HG03378 (cell line): ENCODE data around the gene UROC1.
"Not testable (repeated sequence)": the region's sequence is repeated elsewhere in the genome, so short reads cannot be mapped to it uniquely, and the experiment has no call there.

ENCODE experiments used
- ATAC-seq: cut with Tn5 transposase; IDR thresholded peaks from one replicate; pipeline ENCODE4 v1.9.1; 2021; ENCODE audit warnings: mild to moderate bottlenecking, moderate library complexity; ENCODE audit not compliant: unreplicated experiment

The UROC1 gene

DNA sequence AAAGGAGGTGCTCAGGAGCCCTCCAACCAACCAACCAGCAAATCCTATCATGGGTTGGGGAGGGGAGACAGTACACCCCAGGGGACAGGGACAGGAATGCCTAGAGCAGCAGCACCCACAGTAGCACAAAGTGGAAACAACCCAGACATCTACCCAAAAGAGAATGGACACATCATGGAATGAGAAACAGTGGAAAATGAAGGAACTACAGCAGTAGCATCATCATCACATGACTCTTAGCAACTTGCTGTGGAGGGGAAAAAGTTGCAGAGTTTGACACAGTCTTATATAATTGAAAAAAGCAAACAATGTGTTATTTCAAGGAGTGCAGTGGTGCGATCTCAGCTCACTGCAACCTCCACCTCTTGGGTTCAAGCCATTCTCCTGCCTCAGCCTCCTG is 30.1 kb upstream of the UROC1 start:
- no peak for ATAC-seq

DNA sequence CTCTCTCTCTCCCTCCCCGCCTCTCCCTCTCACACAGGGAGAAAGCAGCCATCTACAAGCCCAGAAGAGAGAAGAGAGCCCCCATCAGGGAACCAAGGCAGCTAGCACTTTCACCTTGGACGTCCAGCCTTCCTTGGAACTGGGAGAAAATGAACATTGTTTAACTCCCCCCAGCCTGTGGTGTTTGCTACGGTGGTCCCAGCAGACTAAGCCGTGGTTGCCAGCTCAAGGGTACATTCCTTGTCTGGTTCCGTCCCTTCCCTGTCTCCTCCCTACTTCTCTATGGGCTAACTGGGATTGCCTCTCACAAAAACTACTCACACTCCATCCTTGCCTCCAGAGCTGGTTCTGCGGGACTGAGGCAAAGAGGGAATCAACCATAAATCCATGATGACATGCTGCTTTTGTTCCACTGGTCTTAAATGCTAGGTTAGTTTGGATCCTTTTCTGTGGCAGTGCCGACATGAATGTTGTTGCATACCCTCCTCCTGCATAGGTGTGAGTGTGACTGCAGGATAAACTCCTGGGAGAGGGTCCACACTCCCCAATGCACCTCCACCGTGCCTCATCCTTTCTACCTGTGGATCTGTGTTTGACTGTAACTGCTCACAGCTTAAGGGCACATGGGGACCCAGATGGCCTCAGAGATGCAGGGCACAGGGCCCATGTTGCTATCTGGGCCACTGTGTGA is 29.1 kb upstream of the UROC1 start:
- ATAC-seq = no peak

DNA sequence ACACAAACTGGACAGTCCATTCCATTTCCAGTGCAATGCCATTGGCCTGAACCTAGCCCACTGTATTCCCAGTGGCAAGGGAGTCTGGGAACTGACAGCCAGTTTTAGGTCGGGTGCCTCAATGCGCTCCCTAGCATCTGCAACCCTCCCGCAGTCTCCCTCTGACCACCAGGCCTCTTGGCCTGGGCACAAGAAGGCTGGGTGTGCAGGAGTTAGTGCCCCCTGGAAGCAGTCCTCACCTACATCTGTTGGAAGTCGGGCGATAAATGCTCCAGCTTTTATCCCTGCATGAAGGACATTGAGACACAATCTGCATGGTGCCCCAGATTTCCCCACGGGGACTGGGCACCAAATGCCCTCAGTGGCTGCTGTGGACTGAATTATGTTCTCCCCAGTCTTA is 28.4 kb upstream of the UROC1 start:
- ATAC-seq = no peak

DNA sequence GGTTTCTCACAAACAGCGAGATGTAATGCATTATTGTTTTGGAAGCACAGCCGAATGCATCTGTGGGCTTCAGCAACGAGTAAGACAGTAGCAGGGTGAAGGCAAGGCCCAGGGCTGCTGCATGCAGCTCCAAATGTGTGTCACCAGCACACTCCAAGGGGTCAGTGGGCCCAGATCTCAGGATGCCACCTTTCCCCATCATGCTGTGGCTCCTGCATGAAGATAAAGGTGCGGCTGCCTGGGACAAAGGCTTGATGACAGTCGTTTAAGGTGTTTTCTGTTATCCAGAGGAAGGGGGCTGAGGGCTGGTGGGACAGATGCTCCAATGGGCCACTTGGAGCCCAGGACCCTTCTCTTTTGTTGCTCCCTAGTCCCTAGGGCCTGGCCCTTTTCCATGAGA is 28.0 kb upstream of the UROC1 start:
- no peak for ATAC-seq

DNA sequence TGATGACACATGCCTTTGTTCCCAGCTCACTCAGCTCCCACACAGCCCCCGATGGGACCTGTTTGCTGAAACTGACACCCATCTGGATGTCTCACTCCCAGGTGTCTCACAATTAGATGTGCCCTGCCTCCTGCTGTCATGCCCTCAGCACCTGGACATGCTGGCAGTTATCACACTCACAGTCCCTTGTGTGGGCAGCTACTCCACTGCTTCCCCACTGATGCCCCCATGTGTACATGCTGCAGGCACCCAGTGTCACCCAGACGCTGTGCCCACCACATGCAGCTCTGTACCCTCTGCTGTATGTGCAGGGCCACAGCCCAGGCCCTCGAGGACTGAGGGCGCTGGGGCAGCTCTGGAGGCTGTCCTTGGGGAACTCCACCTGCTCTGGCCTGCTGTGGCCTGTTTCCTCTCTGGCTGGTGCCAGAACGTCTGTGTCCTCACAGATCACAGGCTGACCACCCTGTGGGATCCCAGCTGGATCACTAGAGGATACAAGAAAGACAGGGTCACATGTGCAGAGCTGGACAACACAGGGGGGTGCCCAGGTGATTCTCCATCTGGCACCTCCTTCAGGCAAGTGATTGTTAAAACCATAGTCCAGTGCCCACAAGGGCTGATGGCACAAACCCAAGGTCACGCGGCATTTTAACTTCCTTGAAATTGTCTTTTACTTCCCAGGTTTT is 27.2 kb upstream of the UROC1 start:
- ATAC-seq = no peak

DNA sequence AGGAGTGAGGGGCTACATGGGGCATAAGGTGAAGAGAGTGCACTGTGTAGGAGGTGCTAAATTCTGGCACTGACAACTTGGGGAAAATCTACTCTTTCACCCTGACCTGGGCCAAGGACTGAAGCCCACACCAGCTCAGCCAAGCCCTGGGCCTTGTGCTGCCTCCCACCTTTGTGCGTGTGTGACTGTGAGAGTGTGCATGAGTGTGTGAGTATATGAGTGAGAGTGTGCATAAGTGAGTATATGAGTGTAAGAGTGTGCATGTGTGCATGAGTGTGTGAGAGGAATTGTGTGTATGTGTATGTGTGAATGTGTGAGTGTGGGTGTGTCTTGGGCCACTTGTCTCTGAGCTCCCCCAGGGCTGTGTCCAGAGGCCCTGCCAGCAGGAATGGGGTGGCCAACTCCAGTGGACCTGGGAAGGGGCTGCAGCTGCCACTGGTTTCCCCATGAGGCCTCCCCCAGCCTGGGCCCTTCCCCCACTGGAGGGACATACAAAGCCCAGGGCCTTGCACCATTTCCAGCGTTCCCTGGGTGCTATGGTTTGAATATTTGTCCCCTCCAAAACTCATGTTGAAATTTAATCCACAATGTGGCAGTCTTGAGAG is 26.0 kb upstream of the UROC1 start:
- ATAC-seq = no peak

DNA sequence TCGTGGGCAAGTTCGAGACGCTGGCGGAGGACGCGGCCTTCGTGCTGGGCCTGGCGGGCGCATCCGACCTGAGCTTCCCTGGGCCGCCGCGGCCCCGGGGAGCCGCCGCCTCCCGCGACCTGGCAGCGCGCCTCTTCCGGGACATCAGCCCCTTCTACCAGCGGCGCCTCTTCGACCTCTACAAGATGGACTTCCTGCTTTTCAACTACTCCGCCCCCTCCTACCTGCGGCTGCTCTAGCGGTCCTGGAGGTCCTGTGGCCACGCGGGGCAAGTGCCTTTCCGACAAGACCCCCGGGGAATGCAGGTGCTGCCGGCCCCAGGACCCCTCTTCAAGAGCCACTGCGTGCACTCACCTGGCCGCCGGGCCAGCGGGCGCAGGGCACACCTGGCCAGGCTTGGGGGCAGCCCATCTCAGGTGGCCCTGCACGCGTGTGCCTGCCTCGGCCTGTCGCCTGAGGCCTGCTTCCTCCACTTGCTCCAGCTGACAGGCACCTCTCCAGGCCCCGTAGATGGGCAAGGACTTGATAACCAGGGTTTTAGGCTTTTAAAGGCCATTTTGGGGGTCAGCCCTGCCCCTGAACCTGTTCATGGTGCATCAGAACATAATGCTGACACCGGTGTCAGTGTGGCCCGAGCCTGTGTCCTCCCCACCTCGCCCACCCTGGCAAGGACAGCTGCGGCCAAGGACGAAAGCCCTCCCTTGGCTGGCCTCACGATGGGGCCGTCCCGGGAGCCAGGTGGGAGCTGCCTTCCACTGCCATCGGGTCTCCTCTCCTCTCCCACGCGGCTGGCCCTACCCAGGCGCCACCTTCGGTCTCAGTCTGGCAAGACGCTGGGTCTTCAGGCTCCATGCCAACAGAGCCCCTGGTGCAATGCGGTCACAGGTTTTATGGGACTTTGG is 25.0 kb upstream of the UROC1 start:
- no peak for ATAC-seq

DNA sequence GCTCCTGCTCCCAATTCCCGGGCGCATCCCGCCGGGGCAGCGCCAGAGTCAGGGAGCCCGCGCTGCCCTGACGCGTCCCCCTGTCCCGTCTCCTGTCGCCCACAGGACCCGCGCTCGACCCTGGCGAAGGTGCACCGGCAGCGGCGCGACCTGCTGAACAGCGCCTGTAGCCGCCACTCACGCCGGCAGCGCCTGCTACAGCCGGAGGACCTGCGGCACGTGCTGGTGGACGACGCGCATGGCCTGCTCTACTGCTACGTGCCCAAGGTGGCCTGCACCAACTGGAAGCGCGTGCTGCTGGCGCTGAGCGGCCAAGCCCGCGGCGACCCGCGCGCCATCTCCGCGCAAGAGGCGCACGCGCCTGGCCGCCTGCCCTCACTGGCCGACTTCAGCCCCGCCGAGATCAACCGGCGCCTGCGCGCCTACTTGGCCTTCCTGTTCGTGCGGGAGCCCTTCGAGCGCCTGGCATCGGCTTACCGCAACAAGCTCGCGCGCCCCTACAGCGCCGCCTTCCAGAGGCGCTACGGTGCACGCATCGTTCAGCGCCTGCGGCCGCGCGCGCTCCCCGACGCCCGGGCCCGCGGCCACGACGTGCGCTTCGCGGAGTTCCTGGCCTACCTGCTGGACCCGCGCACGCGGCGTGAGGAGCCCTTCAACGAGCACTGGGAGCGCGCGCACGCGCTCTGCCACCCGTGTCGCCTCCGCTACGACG is 24.2 kb upstream of the UROC1 start:
- no peak for ATAC-seq

DNA sequence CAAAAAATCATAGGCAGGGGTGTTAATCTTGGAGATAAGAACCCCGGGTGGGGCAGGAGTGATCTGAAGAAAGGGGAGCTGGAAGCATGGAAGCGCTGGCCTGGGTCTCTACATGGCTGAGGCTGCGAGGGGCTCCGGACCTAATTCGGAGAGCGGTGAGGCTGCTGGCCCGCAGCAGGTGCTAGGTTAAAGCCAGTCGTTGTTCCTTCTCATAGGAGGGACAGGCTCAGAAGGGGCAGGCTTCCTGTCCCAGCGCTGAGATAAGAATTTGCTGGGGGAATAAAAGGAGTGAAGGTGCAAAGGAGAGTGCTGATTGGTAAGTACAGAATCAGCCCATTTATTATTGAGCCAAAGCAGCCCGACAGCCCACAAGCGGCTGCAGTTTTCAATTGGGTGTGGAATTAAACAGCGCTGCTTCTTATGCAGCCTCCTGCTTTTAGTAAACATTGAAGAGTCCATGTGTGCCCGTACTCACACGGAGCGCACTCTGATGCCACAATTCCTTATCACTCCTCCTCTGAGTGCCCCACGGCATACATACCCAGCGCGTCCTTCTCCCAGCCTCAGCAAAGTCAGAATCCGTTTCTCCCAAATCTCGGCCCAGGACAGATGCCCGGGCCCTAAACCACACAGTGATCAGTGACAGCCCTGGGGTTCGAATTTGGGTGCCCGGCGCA is 23.5 kb upstream of the UROC1 start:
- ATAC-seq = no peak

DNA sequence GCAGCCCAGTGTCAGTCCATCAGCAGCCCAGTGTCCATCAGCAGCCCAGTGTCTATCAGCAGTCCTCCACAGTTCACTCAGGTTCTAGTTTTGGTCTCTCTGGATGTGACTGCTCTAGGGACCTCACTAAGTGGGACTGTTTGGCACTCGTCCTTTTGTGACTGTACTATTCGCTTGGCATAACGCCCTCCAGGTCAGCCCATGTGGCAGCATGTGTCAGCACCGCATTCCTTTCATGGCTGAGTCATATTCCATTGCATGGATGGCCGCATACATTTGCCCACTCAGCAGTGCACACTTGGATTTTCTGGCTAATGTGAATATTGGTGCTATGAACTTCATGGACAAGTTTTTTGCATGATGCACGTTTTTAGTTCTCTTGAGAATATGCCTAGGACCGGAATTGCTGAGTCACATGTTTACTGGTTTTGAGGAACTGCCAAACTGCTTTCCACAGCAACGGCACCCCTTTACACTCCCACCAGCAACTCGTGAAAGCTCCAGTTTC is 22.8 kb upstream of the UROC1 start:
- ATAC-seq = no peak

DNA sequence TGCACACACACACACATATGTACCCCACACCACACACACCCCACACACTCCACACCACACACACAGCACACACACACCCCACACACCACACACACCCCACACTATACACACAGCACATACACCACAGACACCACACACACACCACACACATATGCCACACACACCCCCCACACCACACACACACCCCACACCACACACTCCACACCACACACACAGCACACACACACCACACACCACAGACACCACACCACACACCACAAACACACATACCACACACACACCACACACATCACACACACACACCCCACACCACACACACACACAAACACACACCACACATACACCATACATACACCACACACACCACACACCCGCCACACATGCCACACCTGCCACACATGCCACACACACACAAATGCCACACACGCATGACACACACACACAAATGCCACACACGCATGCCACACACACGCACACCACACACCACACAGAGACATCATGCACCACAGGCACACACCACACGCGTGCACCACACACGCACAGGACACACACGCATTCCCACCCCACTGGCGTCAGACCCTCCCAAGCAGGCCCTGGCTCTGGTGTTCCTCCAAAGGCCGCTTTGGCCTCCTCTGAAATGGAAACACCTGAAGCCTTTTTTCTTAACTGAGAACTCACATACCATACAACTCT is 22.1 kb upstream of the UROC1 start:
- no peak for ATAC-seq

DNA sequence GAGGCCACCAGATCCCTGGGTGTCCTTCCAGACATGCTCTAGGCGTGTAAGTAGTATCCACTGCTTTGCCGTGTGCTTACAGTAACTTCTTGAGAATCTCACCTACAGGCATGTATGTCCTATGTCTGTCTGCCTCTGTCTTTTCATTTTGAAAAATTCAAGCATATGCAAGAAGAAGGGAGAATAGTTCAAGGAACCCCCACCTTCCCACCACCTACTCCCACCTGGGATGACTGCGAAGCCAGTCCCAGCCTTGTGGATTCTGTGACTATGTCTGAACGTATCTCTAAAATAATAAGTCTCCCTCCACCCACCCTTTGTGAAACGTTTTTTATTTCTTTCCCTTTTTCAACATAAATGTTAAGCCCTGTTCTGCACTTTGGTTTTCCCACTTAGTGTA is 21.4 kb upstream of the UROC1 start:
- ATAC-seq = no peak

DNA sequence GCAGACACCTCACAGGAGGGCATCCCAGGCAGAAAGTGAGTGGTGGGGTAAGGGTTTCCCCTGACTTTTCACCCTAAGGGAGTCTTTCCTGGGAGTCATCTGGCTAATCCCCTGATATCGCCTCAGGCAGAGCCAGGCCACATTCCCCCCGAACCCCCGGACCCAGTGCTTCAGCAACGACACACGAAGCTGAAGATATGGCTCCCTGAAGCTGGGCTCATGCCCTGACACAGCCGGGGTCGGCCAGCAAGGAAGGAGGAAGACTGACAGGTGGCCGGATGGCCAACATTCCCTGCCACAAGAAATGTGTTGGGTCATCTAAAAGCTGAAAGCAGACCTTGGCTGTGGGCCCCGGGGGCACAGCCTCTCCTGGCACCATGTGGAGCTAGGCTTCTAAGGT is 20.7 kb upstream of the UROC1 start:
- ATAC-seq = no peak

DNA sequence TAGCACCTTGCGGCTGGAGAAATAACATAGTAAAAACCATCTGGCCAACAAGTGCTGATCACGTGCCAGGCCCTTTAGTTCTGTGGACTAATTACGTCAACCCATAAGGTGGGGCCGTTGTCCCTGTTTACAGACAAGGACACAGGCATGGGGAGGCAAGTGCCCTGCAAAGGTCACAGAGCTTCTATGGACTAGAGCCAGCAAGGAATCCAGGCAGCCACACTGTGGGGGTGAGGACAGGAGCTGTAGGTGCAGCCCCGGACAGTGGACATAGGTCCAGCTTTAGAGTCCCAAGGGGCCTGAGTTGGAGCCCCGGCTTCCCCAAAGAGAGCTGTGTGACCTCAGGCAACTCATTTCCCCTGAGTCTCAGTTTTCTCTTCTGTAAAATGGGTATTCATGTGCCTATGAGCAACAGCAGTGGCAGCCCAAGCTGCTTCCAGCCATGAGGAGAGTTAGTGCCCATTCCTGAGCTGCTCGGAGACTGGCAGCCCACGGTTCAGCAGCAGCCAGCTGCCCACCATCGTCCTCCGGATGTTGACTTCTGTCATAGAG is 20.2 kb upstream of the UROC1 start:
- ATAC-seq = no peak

DNA sequence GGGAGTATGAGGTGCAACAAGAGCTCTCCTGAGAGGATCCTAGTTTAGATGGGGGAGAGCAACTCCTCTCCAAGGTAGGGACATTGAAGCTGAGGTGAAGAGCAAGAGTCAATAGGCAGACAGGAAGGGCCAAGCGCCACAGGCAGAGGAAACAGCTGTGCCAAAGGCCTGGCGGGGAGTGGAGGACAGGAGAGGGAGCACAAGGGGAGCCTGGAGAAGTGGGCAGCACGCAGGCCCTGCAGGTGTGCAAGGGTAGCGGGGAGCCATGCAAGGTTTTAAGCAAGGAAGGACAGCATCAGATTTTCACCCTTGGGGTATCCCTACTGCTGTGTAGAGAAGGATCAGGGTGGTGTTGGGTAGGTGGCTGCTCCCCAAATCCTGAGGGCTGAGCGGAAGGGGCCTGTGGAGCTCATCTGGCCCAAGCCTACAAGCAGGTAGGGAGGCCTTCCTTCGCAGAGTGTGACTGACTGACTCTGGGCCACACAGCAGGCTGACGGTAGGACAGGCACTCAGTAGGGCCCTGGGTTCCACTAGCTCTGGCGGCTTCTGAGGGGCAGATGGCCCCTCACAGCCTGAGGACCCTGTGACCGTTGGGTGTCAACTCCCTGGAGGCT is 19.6 kb upstream of the UROC1 start:
- no peak for ATAC-seq

DNA sequence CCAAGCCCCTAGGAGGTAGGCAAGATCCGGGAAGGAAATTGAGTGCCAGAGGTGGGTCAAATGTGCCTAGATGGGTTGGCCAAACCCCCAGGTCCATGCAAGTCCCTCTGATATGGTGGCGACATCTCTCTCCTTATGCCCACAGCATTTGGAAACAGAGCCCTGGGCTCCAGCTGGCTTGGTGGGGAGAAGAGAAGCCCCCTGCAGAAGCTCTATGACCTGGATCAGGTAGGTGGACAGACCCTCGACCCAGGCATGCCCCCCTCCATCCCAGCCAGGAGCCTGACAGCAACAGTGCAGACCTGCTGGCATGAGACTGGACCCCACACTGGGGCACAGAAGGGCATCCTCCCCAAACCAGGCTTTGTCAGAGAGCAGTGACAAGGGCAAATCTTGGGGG is 18.6 kb upstream of the UROC1 start:
- no peak for ATAC-seq

DNA sequence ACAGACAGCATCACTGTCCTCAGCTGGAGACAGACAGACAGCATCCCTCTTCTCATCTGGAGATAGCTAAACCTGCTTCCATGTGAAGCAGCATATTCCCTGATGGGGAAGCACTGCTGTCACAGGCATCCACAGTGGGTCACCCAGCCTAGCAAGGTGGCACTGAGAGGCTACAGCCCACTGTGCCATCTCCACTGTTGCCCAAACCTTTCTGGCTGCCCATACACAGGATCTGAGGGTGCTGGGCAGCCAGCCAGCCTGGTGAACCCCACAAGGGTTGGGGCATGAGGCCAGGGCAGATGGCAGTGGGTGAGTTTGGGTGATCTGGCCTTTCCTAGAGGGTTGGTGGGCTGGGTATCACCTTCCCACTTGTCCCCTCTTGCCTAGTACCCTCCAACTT is 18.1 kb upstream of the UROC1 start:
- no peak for ATAC-seq

DNA sequence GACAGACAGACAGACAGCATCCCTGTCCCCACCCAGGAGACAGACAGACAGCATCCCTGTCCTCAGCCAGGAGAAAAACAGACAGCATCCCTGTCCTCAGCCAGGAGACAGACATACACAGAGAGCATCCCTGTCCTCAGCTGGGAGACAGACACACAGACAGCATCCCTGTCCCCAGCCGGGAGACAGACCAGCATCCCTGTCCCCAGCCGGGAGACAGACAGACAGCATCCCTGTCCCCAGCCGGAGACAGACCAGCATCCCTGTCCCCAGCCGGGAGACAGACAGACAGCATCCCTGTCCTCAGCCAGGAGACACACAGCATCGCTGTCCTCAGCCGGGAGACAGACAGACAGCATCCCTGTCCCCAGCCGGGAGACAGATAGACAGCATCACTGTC is 17.1 kb upstream of the UROC1 start:
- ATAC-seq = not testable (repeated sequence)

DNA sequence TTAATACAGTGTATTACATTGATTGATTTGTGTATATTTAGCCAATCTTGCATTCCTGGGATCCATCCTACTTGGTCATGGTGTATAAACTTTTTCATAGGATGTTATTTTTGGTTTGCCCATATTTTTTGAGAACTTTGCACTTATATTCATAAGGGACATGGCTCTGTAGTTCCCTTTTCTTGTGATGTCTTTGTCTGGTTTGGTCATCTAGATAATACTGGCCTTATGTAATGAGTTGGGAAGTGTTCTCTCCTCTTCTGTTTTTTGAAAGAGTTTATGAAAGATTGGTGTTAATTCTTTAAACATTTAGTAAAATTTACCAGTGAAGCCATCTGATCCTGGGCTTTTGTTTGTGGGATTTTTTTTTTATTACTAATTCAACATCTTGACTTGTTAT is 15.9 kb upstream of the UROC1 start:
- ATAC-seq = no peak
